Esophagus squamous epithelium (tissue), 4 donors: ENCODE measurements around the gene TXNDC11.

Experiments used
- CTCF ChIP-seq, 6 experiments: fragments of 450-650 bp in 4 of 6; fragments of 200-600 bp in 2 of 6; sonication (generic) in 2 of 6; IDR thresholded peaks; one replicate each; pipeline ENCODE4 v1.5.1; 2016 to 2019; ENCODE audit warnings: antibody characterized with exemption in 6 of 6, mild to moderate bottlenecking in 4 of 6, moderate library complexity in 4 of 6
- POLR2A ChIP-seq, 4 donors: fragments of 450-650 bp; IDR thresholded peaks; one replicate each; pipeline ENCODE4 v1.6.1; 2017; ENCODE audit warnings: antibody characterized with exemption in 4 of 4, mild to moderate bottlenecking in 4 of 4, moderate library complexity in 3 of 4

- TF ChIP-seq CTCF (IDR thresholded peaks at IDR 0.05) (no peak), POLR2A (IDR thresholded peaks at IDR 0.05) (no peak)
Measured at GRCh38 chr16:11673091-11674000, 69.3 kb downstream of the TXNDC11 start.
